Nephron (organoid): ENCODE measurements around the gene NFIC.
A peak's percentile ranks its signal among the peaks of the same experiment; 100 is the strongest.
"Not testable (repeated sequence)": the region's sequence is repeated elsewhere in the genome, so short reads cannot be mapped to it uniquely, and the experiment has no call there.

Experiments used
- H3K27ac Mint-ChIP-seq, 3 experiments: 2 replicates each; pipeline ENCODE4 v1.8.0; 2020; ENCODE audit warnings: mixed read lengths in 3 of 3, mild to moderate bottlenecking in 2 of 3, moderate library complexity in 1 of 3
- H3K27me3 Mint-ChIP-seq: 2 replicates; pipeline ENCODE4 v1.8.0; 2021; ENCODE audit warnings: low read depth, mild to moderate bottlenecking, moderate library complexity, mixed read lengths
- H3K36me3 Mint-ChIP-seq: 2 replicates; pipeline ENCODE4 v1.8.0; 2020; ENCODE audit warnings: low read depth, mixed read lengths
- H3K4me1 Mint-ChIP-seq: 2 replicates; pipeline ENCODE4 v1.8.0; 2020; ENCODE audit warnings: mixed read lengths
- H3K4me3 Mint-ChIP-seq, 3 experiments: 2 replicates each; pipeline ENCODE4 v1.8.0; 2020; ENCODE audit warnings: mild to moderate bottlenecking in 3 of 3, mixed read lengths in 3 of 3, moderate library complexity in 2 of 3
- H3K9me3 Mint-ChIP-seq: 2 replicates; pipeline ENCODE4 v1.8.0; 2020; ENCODE audit warnings: mixed read lengths
- CTCF ChIP-seq, 3 experiments: fragments of 200-600 bp; sonication (generic); IDR thresholded peaks; one replicate each; pipeline ENCODE4 v1.5.0; 2021; ENCODE audit warnings: antibody characterized with exemption in 3 of 3; ENCODE audit not compliant: unreplicated experiment in 3 of 3

Gene NFIC

GRCh38 chr19:3398114-3398899 is 31.9 kb downstream of the NFIC start:
- no peak for TF ChIP-seq CTCF (IDR thresholded peaks at IDR 0.05; ENCODE audit: unreplicated experiment in 3 of 3)
- no peak overlapping the region for H3K27ac Mint-ChIP-seq
- no peaks in the 10 kb centered on the region for H3K9me3 Mint-ChIP-seq
- no peak overlapping the region for H3K4me3 Mint-ChIP-seq
- H3K36me3 Mint-ChIP-seq, result peaks cover 9% of the 10 kb centered on the region
- peaks cover 12% of the 10 kb centered on the region for H3K4me1 Mint-ChIP-seq
- H3K27me3 Mint-ChIP-seq, result no peaks in the 10 kb centered on the region

DNA sequence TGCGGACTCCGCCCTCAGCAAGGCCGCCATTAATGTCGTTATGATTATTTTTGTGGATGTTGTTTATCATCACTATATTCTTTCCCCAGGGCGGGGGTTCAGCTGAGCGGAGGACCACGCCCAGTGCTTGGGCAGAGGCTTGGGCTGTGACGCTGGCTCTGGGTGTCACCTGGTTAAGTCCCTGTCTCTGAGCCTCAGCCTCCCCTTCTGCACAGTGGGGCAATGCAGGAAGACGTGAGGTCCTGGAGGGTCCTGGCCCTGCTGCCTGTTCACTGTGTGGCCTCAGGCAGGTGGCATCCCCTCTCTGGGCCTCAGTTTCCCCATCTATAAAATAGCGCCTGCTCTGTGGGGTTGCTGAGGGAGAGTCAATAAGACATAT is 32.5 kb downstream of the NFIC start:
- Mint-ChIP-seq H3K9me3 (no peaks in the 10 kb centered on the region), H3K27ac (no peak overlapping the region), H3K36me3 (peaks cover 9% of the 10 kb centered on the region), H3K4me1 (peaks cover 12% of the 10 kb centered on the region), H3K4me3 (no peak overlapping the region), H3K27me3 (no peaks in the 10 kb centered on the region)
- no peak for TF ChIP-seq CTCF (IDR thresholded peaks at IDR 0.05; ENCODE audit: unreplicated experiment in 3 of 3)

DNA sequence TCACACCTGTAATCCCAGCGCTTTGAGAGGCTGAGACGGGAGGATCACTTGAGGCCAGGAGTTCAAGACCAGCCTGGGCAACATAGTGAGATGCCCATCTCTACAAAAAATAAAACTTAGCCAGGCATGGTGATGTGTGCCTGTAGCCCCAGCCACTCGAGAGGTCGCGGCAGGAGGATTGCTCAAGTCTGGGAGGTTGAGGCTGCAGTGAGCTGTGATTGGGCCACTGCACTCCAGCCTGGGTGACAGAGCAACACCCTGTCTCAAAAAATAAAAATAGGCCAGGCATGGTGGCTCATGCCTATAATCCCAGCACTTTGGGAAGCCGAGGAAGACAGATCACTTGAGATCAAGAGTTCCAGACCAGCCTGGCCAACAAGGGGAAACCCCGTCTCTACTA is 32.9 kb downstream of the NFIC start:
- H3K36me3 Mint-ChIP-seq, H3K27me3 Mint-ChIP-seq: not testable (repeated sequence)

GRCh38 chr19:3401004-3401768 is 34.8 kb downstream of the NFIC start:
- H3K27ac Mint-ChIP-seq, result peak overlapping the region in 2 of 3 experiments; percentile 17 to 70
- no peaks in the 10 kb centered on the region for H3K27me3 Mint-ChIP-seq
- no peak for TF ChIP-seq CTCF (IDR thresholded peaks at IDR 0.05; ENCODE audit: unreplicated experiment in 3 of 3)
- no peak overlapping the region for H3K4me3 Mint-ChIP-seq
- H3K4me1 Mint-ChIP-seq, result peaks cover 17% of the 10 kb centered on the region
- no peaks in the 10 kb centered on the region for H3K9me3 Mint-ChIP-seq
- peaks cover 9% of the 10 kb centered on the region for H3K36me3 Mint-ChIP-seq

More for the DNA sequence above, 32.9 kb downstream of the NFIC start:
- H3K4me1 Mint-ChIP-seq, result peaks cover 12% of the 10 kb centered on the region
- H3K9me3 Mint-ChIP-seq, H3K27ac Mint-ChIP-seq, H3K4me3 Mint-ChIP-seq: not testable (repeated sequence)

DNA sequence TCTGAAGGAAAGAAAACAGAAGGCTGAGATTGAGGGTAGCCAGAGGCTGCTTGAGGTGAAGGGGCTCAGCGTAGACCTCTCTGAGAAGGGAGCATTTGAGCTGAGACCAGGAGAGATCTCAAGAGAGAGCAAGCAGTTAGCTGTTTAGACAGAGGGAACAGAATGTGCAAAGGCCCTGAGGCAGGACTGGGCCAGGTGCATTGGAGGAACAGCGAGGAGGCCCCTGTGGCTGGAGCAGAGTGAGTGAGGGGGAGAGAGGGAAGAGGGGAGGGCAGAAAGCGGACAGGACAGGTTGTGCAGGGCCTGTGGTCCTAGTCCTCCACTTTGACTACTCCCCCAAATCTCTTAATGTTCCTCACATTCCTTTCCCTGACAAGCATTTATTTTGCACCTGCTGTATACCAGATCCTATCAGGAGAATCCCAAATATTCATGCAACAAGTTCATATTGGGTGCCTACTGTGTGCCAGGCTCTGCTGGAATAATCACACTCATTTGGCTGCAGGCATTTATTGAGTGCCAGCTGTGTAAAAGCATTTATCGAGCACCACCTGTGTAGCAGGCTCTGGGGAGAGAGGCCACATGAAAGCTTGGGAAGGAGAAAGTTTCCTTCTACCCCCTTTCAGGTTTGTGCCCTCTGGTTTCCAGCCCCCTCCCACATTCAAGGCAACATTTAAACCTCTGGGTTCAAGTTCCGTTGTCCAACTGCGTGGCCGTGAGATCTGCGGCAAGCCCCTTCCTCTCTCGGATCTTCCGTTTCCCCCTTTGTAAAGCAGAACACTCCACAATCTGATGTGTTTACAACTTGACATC is 36.5 kb downstream of the NFIC start:
- Mint-ChIP-seq H3K27me3 (no peaks in the 10 kb centered on the region), H3K9me3 (no peaks in the 10 kb centered on the region), H3K36me3 (peaks cover 9% of the 10 kb centered on the region), H3K4me3 (peak overlapping the region in 1 of 3 experiments; percentile 46), H3K27ac (peak overlapping the region; percentile 48 to 77 (median 62)), H3K4me1 (peaks cover 22% of the 10 kb centered on the region)
- TF ChIP-seq CTCF (IDR thresholded peaks at IDR 0.05; ENCODE audit: unreplicated experiment in 3 of 3), result no peak
